ENCODE measurements around the gene CCNL1.

DNA sequence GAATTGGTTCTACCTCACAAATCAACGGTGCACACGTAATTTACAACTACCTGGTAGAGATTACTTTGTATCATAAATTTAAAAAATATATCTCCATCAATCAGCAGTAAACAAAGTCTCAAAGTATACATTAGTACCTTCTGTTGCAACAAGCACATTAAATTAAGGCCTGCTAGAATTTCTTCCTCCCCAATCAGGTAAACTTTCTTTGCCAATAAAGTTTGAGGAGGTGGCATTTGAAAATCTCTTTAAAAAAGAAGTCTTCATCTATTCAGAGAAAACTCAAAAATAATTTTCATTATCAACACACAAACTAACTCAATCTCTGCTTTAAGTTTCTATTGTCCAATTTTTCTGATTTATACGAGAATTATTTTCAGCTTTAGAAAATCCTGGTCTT, 4.4 kb downstream of the CCNL1 start:
- TF ChIP-seq JUN (IDR thresholded peaks at IDR 0.05; ENCODE audit: borderline replicate concordance, insufficient read depth, insufficient read length, low read depth) (no peak), POLR2A (IDR thresholded peaks at IDR 0.05; ENCODE audit: low read depth, low read length) (no peak), EZH2 (IDR thresholded peaks at IDR 0.05; ENCODE audit: borderline replicate concordance, low read depth, low read length, severe bottlenecking) (no peak), GATA2 (IDR thresholded peaks at IDR 0.05; ENCODE audit: insufficient read depth, insufficient read length, low read depth, low read length) (no peak), FOS (IDR thresholded peaks at IDR 0.05; ENCODE audit: borderline replicate concordance, insufficient read depth, low read length) (no peak), MYC (IDR thresholded peaks at IDR 0.05; ENCODE audit: low read depth, low read length) (no peak)
- TF ChIP-seq, protein P1, sequence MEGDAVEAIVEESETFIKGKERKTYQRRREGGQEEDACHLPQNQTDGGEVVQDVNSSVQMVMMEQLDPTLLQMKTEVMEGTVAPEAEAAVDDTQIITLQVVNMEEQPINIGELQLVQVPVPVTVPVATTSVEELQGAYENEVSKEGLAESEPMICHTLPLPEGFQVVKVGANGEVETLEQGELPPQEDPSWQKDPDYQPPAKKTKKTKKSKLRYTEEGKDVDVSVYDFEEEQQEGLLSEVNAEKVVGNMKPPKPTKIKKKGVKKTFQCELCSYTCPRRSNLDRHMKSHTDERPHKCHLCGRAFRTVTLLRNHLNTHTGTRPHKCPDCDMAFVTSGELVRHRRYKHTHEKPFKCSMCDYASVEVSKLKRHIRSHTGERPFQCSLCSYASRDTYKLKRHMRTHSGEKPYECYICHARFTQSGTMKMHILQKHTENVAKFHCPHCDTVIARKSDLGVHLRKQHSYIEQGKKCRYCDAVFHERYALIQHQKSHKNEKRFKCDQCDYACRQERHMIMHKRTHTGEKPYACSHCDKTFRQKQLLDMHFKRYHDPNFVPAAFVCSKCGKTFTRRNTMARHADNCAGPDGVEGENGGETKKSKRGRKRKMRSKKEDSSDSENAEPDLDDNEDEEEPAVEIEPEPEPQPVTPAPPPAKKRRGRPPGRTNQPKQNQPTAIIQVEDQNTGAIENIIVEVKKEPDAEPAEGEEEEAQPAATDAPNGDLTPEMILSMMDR (IDR thresholded peaks at IDR 0.05; ENCODE audit: extremely low read depth in 1 of 2, insufficient read depth in 1 of 2, low read depth in 1 of 2, low read length in 2 of 2) = no peak
- TF ChIP-seq, protein P2, sequence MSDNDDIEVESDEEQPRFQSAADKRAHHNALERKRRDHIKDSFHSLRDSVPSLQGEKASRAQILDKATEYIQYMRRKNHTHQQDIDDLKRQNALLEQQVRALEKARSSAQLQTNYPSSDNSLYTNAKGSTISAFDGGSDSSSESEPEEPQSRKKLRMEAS (IDR thresholded peaks at IDR 0.05; ENCODE audit: insufficient read depth, insufficient read length) = no peak

All from endothelial cell of umbilical vein (primary cell).